GM13977 (cell line): Measurements from ENCODE around the gene TFF3.

Experiments
- DNase-seq: peaks from one replicate; pipeline ENCODE4 v3.0.0; 2012; ENCODE audit warnings: low spot score
- in situ Hi-C: fragments of 300-500 bp; cut with MboI; formaldehyde crosslinking; loops from one replicate; pipeline ENCODE4 v1.12.0; 2022; ENCODE audit warnings: low sequenced_read_pairs, low pct_unique_long_range_greater_than_20kb, mixed read lengths, inconsistent platforms; ENCODE audit not compliant: unreplicated experiment
- TF ChIP-seq, protein P1 (sequence below): IDR thresholded peaks from 2 replicates; pipeline ENCODE4 v1.5.1; 2012; ENCODE audit warnings: mild to moderate bottlenecking, control low read depth; ENCODE audit not compliant: insufficient read depth; ENCODE audit errors: extremely low read depth, missing control alignments

TFF3 gene

DNA sequence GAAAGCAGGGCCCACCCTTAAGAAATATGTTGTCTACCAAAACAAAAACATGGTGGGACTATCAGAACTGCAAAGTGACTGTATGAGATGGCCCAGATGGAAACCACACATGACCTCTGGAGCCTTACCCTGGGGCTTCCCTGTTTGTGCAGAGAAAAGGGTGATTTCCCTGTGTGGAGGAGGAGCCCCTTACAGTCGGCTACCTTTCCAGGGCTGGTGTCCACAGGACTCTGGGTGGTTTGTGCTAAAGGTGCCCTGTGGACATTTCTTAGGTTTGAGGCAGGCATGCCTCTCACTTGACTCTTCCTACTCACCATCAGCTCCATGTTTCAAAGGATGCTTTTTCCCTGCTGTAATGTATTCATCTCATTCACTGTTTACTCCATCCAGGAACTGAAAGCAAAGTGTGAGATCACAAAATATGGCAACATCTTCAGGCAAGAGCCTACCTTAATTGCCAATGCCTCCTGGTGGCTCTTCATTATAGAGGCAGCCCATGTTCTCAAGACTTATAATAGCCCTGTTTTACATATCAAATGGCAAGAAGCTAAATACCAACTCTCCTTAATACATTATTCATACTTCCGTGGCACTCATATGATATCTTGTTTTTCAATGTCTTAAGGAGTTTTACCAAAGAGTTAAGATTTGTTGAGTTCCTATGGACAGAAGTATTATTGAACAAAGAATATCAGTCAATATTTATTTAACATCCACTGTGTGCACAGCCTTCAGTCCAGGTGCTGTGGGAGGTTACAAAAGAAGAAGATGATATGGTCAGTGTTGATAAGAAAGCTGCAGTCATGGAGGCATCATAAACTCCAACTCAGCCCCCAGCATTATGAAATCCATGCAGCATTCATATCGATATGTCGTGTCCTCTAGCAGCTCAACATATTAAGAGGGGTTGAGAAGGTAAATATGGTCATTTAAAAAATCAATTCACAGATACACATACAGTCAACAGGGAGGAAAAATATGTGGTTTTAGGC lies 15.5 kb upstream of the TFF3 start:
- peak; percentile 60 for DNase-seq
- in situ Hi-C loops, result loop anchor here (25.0 kb wide), 1 partner anchor 482 kb away; no protein-coding TSS in a partner anchor
- TF ChIP-seq, protein P1, sequence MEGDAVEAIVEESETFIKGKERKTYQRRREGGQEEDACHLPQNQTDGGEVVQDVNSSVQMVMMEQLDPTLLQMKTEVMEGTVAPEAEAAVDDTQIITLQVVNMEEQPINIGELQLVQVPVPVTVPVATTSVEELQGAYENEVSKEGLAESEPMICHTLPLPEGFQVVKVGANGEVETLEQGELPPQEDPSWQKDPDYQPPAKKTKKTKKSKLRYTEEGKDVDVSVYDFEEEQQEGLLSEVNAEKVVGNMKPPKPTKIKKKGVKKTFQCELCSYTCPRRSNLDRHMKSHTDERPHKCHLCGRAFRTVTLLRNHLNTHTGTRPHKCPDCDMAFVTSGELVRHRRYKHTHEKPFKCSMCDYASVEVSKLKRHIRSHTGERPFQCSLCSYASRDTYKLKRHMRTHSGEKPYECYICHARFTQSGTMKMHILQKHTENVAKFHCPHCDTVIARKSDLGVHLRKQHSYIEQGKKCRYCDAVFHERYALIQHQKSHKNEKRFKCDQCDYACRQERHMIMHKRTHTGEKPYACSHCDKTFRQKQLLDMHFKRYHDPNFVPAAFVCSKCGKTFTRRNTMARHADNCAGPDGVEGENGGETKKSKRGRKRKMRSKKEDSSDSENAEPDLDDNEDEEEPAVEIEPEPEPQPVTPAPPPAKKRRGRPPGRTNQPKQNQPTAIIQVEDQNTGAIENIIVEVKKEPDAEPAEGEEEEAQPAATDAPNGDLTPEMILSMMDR, result no peak

DNA sequence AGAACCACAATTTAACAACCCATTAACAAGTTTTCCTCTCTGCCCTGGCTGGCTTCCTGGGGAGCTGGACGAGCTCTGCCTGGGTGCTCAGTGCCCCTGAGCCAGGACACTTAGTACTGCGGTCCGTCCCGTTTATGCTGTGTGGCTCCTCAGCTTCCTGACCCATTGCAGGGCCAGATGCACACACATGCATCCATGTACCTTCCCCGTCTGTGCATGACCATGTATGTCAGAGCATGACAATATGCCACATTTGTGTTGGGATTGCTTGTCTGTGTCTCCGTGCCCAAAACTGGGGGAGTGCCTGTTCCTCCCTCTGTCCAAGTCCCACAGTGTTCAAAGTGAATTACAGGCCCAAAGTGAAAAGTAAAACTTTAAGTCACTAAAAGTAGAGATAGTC lies 9.7 kb upstream of the TFF3 start:
- TF ChIP-seq, protein P1, result no peak
- in situ Hi-C loops, result loop anchor here (25.0 kb wide), 1 partner anchor 487 kb away; no protein-coding TSS in a partner anchor
- DNase-seq, result no peak

DNA sequence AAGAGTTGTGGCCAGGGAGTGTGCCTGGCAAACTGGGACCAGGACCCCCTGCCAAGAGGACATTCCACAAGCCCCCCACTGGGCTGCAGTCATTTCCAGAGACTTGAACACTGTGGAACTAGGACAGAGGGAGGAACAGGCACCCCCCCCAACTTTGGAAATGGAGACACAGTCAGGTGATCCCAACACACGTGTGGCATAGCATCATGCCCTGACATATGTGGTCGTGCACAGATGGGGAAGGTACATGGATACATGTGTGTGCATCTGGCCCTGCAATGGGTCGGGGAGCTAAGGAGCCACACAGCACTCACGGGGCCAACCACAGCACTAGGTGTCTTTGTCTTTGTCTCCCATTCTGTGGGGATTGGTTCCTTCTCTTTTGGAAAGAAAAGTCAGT lies 6.6 kb upstream of the TFF3 start:
- TF ChIP-seq, protein P1, result no peak
- no peak for DNase-seq
- in situ Hi-C loops, result no loop called here

DNA sequence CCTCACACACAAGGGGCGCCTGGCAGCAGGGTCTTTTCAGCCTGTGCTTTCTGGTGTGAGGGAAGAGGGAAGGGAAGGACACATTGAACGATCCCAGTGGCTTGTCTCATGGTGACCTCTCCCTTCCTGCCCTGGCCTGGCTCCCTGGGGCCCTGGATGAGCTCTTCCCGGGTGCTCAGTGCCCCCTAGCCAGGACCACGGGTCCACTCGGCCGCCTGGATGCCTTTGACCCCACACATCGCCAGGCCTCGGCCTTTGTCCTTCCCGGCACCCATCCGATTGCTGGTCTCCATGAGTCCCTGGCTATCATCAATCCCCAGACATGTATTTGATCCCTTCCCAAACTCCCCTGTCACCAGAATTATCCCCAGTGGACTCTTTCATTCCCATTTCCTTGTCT lies 6.0 kb upstream of the TFF3 start:
- TF ChIP-seq, protein P1, result no peak
- in situ Hi-C loops, result no loop called here
- no peak for DNase-seq

DNA sequence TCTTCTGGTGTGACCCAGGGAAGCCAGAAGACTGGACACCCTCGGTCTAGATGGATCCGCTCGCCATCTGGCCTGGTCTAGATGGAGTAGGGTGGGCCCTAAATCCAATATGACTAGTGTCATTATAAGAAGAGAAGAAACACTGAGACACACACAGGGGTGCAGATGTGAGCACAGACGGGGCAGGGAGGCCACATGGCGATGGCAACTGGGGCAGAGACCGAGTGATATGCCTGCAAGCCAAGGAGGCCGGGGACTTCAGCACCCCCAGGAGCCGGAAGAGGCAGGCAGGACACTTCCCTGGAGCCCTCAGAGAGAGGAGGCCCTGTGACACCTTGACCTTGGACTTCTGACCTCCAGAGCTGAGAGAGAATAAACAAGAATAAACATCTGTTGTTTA lies 5.6 kb upstream of the TFF3 start:
- TF ChIP-seq, protein P1, result no peak
- in situ Hi-C loops, result no loop called here
- no peak for DNase-seq

DNA sequence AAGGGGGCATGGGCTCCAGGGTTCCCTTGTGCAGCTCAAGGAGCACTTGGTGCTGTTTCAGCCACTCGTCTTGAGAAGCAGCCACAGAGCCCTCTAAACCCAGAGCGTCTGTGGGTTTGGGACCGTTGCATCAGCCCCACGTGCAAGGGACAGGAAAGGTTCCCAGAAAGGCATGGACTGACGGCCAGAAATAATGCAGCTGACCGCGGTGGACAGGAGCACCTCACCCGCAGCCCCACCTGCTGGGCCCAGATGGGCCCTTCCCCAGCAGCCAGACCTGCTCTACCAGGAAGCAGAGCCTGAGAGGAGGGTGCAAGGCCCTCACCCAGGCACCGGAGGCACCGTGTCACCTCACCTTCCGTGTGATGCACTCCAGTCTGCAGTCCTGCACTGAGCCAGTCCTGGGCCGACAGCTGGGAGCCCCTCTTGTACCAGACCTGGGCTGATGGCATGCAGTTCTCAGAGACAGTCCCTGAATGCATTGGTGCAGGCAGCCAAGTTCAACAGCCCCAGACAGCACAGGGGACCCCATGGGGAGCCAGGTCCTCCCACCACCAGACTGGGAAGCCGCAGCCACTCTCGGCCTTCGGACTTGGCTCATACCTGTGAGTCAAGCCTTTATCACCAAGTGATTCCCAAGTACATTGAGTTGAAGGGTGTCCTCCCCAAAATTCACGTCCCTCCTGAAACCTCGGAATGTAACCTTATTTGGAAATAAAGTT lies 4.8 kb upstream of the TFF3 start:
- DNase-seq, result no peak
- TF ChIP-seq, protein P1, result no peak
- in situ Hi-C loops, result loop anchor here (10.0 kb wide), 1 partner anchor 125 kb away; no protein-coding TSS in a partner anchor
